ENCODE results near the gene GRIN3B. TPM values are rescaled to one million over a fixed set of nuclear protein-coding genes. Genes with fewer than 3 reads are reported as not detected.

GRIN3B gene
- total and polyA plus RNA-seq, 8 donors = 0.03 TPM; not detected in 7

DNA sequence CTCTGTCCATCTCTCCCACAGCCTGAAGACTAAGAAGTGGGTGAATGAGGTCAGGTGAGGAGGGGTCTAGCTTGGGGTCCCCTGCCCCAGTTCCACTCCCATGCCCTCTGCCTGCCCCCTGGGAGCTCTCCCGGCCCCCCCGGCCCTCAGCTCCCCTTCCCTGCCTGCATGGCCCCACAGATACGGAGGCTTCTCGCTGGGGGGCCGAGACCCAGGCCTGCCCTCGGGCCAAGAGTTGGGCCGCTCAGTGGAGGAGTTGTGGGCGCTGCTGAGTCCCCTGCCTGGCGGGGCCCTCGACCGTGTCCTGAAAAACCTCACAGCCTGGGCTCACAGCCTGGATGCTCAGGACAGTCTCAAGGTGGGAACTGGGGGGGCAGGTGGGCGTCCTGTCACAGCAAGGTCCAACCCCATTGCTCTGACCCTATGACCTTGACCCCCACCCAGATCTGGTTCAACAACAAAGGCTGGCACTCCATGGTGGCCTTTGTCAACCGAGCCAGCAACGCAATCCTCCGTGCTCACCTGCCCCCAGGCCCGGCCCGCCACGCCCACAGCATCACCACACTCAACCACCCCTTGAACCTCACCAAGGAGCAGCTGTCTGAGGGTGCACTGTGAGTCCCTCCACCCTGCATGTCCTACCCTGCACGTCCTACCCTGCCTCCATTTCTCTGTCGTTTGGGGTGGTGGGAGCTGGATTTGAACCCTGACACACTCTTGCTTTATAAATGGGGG lies 55.8 kb downstream of the GRIN3B start:
- TF ChIP-seq POLR2AphosphoS5 (IDR thresholded peaks at IDR 0.05) (no peak), POLR2A (IDR thresholded peaks at IDR 0.05) (no peak), EP300 (IDR thresholded peaks at IDR 0.05) (no peak)
- TF ChIP-seq, protein P1, sequence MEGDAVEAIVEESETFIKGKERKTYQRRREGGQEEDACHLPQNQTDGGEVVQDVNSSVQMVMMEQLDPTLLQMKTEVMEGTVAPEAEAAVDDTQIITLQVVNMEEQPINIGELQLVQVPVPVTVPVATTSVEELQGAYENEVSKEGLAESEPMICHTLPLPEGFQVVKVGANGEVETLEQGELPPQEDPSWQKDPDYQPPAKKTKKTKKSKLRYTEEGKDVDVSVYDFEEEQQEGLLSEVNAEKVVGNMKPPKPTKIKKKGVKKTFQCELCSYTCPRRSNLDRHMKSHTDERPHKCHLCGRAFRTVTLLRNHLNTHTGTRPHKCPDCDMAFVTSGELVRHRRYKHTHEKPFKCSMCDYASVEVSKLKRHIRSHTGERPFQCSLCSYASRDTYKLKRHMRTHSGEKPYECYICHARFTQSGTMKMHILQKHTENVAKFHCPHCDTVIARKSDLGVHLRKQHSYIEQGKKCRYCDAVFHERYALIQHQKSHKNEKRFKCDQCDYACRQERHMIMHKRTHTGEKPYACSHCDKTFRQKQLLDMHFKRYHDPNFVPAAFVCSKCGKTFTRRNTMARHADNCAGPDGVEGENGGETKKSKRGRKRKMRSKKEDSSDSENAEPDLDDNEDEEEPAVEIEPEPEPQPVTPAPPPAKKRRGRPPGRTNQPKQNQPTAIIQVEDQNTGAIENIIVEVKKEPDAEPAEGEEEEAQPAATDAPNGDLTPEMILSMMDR (IDR thresholded peaks at IDR 0.05) = no peak
- Histone ChIP-seq H3K27me3 (no peaks in the 10 kb centered on the region), H3K9me3 (peaks cover 4 to 37% (median 29%) of the 10 kb centered on the region in 4 donors), H3K27ac (no peak overlapping the region), H3K4me3 (no peak overlapping the region), H3K4me1 (no peaks in the 10 kb centered on the region), H3K36me3 (peaks cover 0 to 34% (median 12%) of the 10 kb centered on the region in 4 donors)
- intact Hi-C loops (cut with DNase I; ENCODE audit: low total_unique reads) = no loop called here
- DNase-seq = no peak
- WGBS, 5 donors = 92 to 97% (median 94%) methylated on average over 11 to 20 of the region's 20 CpGs

DNA sequence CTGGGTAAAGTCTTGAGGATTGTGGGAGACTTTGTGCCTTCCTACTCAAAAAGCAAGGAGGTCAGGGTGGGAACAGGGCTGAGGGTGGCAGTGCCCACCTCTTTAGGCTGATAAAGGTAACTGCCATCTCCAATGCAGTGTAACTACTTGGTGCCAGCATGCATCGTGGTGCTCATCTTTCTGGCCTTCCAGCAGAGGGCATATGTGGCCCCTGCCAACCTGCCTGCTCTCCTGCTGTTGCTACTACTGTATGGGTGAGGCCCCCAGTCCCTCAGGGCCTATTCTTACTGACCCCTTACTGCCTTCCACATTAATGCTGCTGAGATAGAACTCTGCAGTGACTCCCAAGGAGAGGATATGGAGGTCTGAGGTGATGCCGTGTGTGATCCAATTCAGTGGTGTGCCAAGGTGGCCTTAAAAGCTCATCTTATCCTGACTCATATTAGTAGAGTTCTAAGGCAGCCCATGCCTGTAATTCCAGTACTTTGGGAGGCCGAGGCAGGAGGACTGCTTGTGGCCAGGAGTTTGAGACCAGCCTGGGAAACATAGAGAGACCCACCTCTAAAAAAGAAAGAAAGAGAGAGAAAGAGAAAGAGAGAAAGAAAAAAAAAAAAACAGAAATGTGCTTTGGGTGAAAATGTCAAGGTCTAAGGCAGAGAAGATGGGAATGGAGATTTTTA lies 57.1 kb downstream of the GRIN3B start:
- H3K27ac ChIP-seq = no peak overlapping the region
- intact Hi-C loops (cut with DNase I; ENCODE audit: low total_unique reads) = no loop called here
- no peak for TF ChIP-seq POLR2AphosphoS5 (IDR thresholded peaks at IDR 0.05)
- TF ChIP-seq EP300 (IDR thresholded peaks at IDR 0.05) = no peak
- TF ChIP-seq, protein P1 (IDR thresholded peaks at IDR 0.05) = peak in 1 of 7 experiments; percentile 21
- TF ChIP-seq POLR2A (IDR thresholded peaks at IDR 0.05) = no peak
- 19 to 55% (median 48%) methylated on average over 3 of the region's 3 CpGs for WGBS, 5 donors
- H3K36me3 ChIP-seq = peaks cover 0 to 34% (median 12%) of the 10 kb centered on the region in 4 donors
- no peak for DNase-seq
- peaks cover 4 to 37% (median 29%) of the 10 kb centered on the region in 4 donors for H3K9me3 ChIP-seq
- no peak overlapping the region for H3K4me3 ChIP-seq
- H3K27me3 ChIP-seq = no peaks in the 10 kb centered on the region
- H3K4me1 ChIP-seq = no peaks in the 10 kb centered on the region

DNA sequence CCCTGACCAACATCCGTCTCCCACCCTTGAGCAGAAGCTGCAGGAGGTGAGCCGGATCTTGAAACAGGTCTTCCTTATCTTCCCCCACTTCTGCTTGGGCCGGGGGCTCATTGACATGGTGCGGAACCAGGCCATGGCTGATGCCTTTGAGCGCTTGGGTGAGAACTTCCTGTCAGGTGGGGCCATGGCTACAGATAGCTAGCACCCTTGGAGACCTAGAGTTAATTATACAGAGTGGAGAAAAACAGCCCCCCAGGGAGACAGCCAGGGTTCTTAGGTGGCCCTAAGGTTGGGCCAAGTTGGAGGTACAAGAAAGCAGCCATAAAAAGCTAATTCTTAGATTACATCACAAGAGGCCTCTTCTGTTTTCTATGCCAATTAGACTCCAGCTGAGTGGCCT lies 57.9 kb downstream of the GRIN3B start:
- no peaks in the 10 kb centered on the region for H3K4me1 ChIP-seq
- H3K4me3 ChIP-seq = no peak overlapping the region
- no peak overlapping the region for H3K27ac ChIP-seq
- no peaks in the 10 kb centered on the region for H3K27me3 ChIP-seq
- H3K9me3 ChIP-seq = peaks cover 4 to 37% (median 29%) of the 10 kb centered on the region in 4 donors
- 91 to 98% (median 91%) methylated on average over 5 of the region's 5 CpGs for WGBS, 5 donors
- intact Hi-C loops (cut with DNase I; ENCODE audit: low total_unique reads) = no loop called here
- TF ChIP-seq, protein P1 (IDR thresholded peaks at IDR 0.05) = no peak
- no peak for TF ChIP-seq POLR2AphosphoS5 (IDR thresholded peaks at IDR 0.05)
- peaks cover 0 to 34% (median 12%) of the 10 kb centered on the region in 4 donors for H3K36me3 ChIP-seq
- no peak for DNase-seq

Small RNA genes lying within 50 kb of the gene (small RNA-seq; reads per million reads assigned to genes)
- gene RNU6-2 = 0 to 0.10 (median 0) reads per million in 4 donors

Other genes starting within 250 kb of the GRIN3B start
- gene MISP, start 249.3 kb upstream of the GRIN3B start, total RNA-seq = 100 to 1,000 TPM in 1 of 5 donors, 10 to 100 TPM in 3, 1 to 10 TPM in 1; 5.3 to 149 (median 27.7) TPM
- 10 to 100 TPM in 2 of 3 donors, 1 to 10 TPM in 1; 2.1 to 12.9 (median 12.5) TPM for gene MISP, start 249.3 kb upstream of the GRIN3B start, polyA plus RNA-seq
- gene PTBP1, start 203.0 kb upstream of the GRIN3B start, total RNA-seq = 100 to 1,000 TPM in 4 of 5 donors, 10 to 100 TPM in 1; 92.9 to 539 (median 173) TPM
- gene PTBP1, start 203.0 kb upstream of the GRIN3B start, polyA plus RNA-seq = 10 to 100 TPM; 74.8 to 80.9 (median 74.8) TPM
- gene PLPPR3, start 178.5 kb upstream of the GRIN3B start, total RNA-seq = under 1 TPM in 1 of 5 donors, not detected in 4; 0.55 TPM
- under 1 TPM in 1 of 3 donors, not detected in 2; 0.46 TPM for gene PLPPR3, start 178.5 kb upstream of the GRIN3B start, polyA plus RNA-seq
- gene AZU1, start 172.6 kb upstream of the GRIN3B start, total RNA-seq = under 1 TPM in 1 of 5 donors, not detected in 4; 0.55 TPM
- 1 to 10 TPM in 1 of 3 donors, under 1 TPM in 2; 0.53 to 1.5 (median 1.00) TPM for gene AZU1, start 172.6 kb upstream of the GRIN3B start, polyA plus RNA-seq
- 1 to 10 TPM in 1 of 5 donors, not detected in 4; 2.6 TPM for gene PRTN3, start 159.4 kb upstream of the GRIN3B start, total RNA-seq
- under 1 TPM in 1 of 3 donors, not detected in 2; 0.15 TPM for gene PRTN3, start 159.4 kb upstream of the GRIN3B start, polyA plus RNA-seq
- gene ELANE, start 148.1 kb upstream of the GRIN3B start, total RNA-seq = 10 to 100 TPM in 1 of 5 donors, 1 to 10 TPM in 1, not detected in 3; 2.9 to 10.5 TPM
- 1 to 10 TPM in 2 of 3 donors, not detected in 1; 1.1 to 3.4 TPM for gene ELANE, start 148.1 kb upstream of the GRIN3B start, polyA plus RNA-seq
- gene CFD, start 140.8 kb upstream of the GRIN3B start, total RNA-seq = 1,000 to 10,000 TPM in 1 of 5 donors, 100 to 1,000 TPM in 3, 10 to 100 TPM in 1; 36.6 to 1,275 (median 118) TPM
- gene CFD, start 140.8 kb upstream of the GRIN3B start, polyA plus RNA-seq = 100 to 1,000 TPM in 2 of 3 donors, 10 to 100 TPM in 1; 48.7 to 204 (median 140) TPM
- 100 to 1,000 TPM in 2 of 5 donors, 10 to 100 TPM in 3; 16.7 to 126 (median 82.1) TPM for gene MED16, start 107.2 kb upstream of the GRIN3B start, total RNA-seq
- 10 to 100 TPM; 49.0 to 74.0 (median 54.7) TPM for gene MED16, start 107.2 kb upstream of the GRIN3B start, polyA plus RNA-seq
- gene RNU6-9, start 106.9 kb upstream of the GRIN3B start, total RNA-seq = not detected
- not detected for gene RNU6-9, start 106.9 kb upstream of the GRIN3B start, polyA plus RNA-seq
- gene R3HDM4, start 87.2 kb upstream of the GRIN3B start, total RNA-seq = 10 to 100 TPM in 3 of 5 donors, 1 to 10 TPM in 2; 5.8 to 62.0 (median 29.7) TPM
- 10 to 100 TPM; 47.1 to 63.8 (median 60.0) TPM for gene R3HDM4, start 87.2 kb upstream of the GRIN3B start, polyA plus RNA-seq
- not detected for gene KISS1R, start 83.1 kb upstream of the GRIN3B start, total RNA-seq
- not detected for gene KISS1R, start 83.1 kb upstream of the GRIN3B start, polyA plus RNA-seq
- 10 to 100 TPM in 2 of 5 donors, 1 to 10 TPM in 2, not detected in 1; 1.8 to 23.5 (median 8.6) TPM for gene ARID3A, start 74.4 kb upstream of the GRIN3B start, total RNA-seq
- gene ARID3A, start 74.4 kb upstream of the GRIN3B start, polyA plus RNA-seq = 1 to 10 TPM; 1.1 to 4.3 (median 2.1) TPM
- 100 to 1,000 TPM in 2 of 5 donors, 10 to 100 TPM in 3; 19.1 to 410 (median 67.7) TPM for gene WDR18, start 16.1 kb upstream of the GRIN3B start, total RNA-seq
- gene WDR18, start 16.1 kb upstream of the GRIN3B start, polyA plus RNA-seq = 10 to 100 TPM; 44.4 to 81.3 (median 51.9) TPM
- gene TMEM259, start 20.7 kb downstream of the GRIN3B start, total RNA-seq = 100 to 1,000 TPM in 4 of 5 donors, 10 to 100 TPM in 1; 59.7 to 536 (median 338) TPM
- 100 to 1,000 TPM in 1 of 3 donors, 10 to 100 TPM in 2; 60.5 to 199 (median 89.2) TPM for gene TMEM259, start 20.7 kb downstream of the GRIN3B start, polyA plus RNA-seq
- gene RNU6-2, start 21.1 kb downstream of the GRIN3B start, total RNA-seq = not detected
- not detected for gene RNU6-2, start 21.1 kb downstream of the GRIN3B start, polyA plus RNA-seq
- gene CNN2, start 26.2 kb downstream of the GRIN3B start, total RNA-seq = 10 to 100 TPM in 4 of 5 donors, 1 to 10 TPM in 1; 7.0 to 98.5 (median 56.4) TPM
- 10 to 100 TPM; 85.1 to 93.9 (median 91.8) TPM for gene CNN2, start 26.2 kb downstream of the GRIN3B start, polyA plus RNA-seq
- gene ABCA7, start 39.7 kb downstream of the GRIN3B start, total RNA-seq = 100 to 1,000 TPM in 1 of 5 donors, 10 to 100 TPM in 3, 1 to 10 TPM in 1; 5.1 to 144 (median 38.8) TPM
- 10 to 100 TPM; 14.2 to 31.6 (median 22.0) TPM for gene ABCA7, start 39.7 kb downstream of the GRIN3B start, polyA plus RNA-seq
- 100 to 1,000 TPM in 1 of 5 donors, 10 to 100 TPM in 4; 14.3 to 211 (median 22.3) TPM for gene ARHGAP45, start 66.7 kb downstream of the GRIN3B start, total RNA-seq
- 10 to 100 TPM; 12.2 to 15.4 (median 14.0) TPM for gene ARHGAP45, start 66.7 kb downstream of the GRIN3B start, polyA plus RNA-seq
- gene POLR2E, start 95.0 kb downstream of the GRIN3B start, total RNA-seq = 100 to 1,000 TPM in 1 of 5 donors, 10 to 100 TPM in 4; 24.5 to 361 (median 40.6) TPM
- 100 to 1,000 TPM; 109 to 128 (median 123) TPM for gene POLR2E, start 95.0 kb downstream of the GRIN3B start, polyA plus RNA-seq
- gene GPX4, start 103.6 kb downstream of the GRIN3B start, total RNA-seq = 100 to 1,000 TPM in 4 of 5 donors, 10 to 100 TPM in 1; 90.0 to 710 (median 158) TPM
- 100 to 1,000 TPM; 433 to 532 (median 509) TPM for gene GPX4, start 103.6 kb downstream of the GRIN3B start, polyA plus RNA-seq
- 10 to 100 TPM; 19.3 to 74.7 (median 63.5) TPM for gene SBNO2, start 173.8 kb downstream of the GRIN3B start, total RNA-seq
- 10 to 100 TPM; 16.3 to 36.1 (median 23.6) TPM for gene SBNO2, start 173.8 kb downstream of the GRIN3B start, polyA plus RNA-seq
- gene STK11, start 205.4 kb downstream of the GRIN3B start, total RNA-seq = 100 to 1,000 TPM in 1 of 5 donors, 10 to 100 TPM in 4; 55.1 to 368 (median 82.3) TPM
- 10 to 100 TPM; 43.1 to 65.3 (median 48.8) TPM for gene STK11, start 205.4 kb downstream of the GRIN3B start, polyA plus RNA-seq
- 1 to 10 TPM in 2 of 5 donors, not detected in 3; 1.3 to 8.9 TPM for gene CBARP, start 237.6 kb downstream of the GRIN3B start, total RNA-seq
- under 1 TPM in 2 of 3 donors, not detected in 1; 0.19 to 0.28 TPM for gene CBARP, start 237.6 kb downstream of the GRIN3B start, polyA plus RNA-seq
- gene ATP5F1D, start 241.3 kb downstream of the GRIN3B start, total RNA-seq = 100 to 1,000 TPM in 2 of 5 donors, 10 to 100 TPM in 3; 26.4 to 905 (median 37.9) TPM
- gene ATP5F1D, start 241.3 kb downstream of the GRIN3B start, polyA plus RNA-seq = 100 to 1,000 TPM; 355 to 508 (median 358) TPM
- gene MIDN, start 248.2 kb downstream of the GRIN3B start, total RNA-seq = 100 to 1,000 TPM in 1 of 5 donors, 10 to 100 TPM in 4; 31.6 to 118 (median 54.6) TPM
- gene MIDN, start 248.2 kb downstream of the GRIN3B start, polyA plus RNA-seq = 10 to 100 TPM; 17.0 to 29.2 (median 21.0) TPM